ENCODE data around the gene MXRA8. TPM values are rescaled to one million over a fixed set of nuclear protein-coding genes. Genes with fewer than 3 reads are reported as not detected.

MXRA8 gene
- total RNA-seq, 2 experiments from 2014 or later, result 1.6 to 2.9 TPM

GRCh38 chr1:1306661-1307260 lies 51.6 kb downstream of the MXRA8 start:
- TF ChIP-seq, protein P1, sequence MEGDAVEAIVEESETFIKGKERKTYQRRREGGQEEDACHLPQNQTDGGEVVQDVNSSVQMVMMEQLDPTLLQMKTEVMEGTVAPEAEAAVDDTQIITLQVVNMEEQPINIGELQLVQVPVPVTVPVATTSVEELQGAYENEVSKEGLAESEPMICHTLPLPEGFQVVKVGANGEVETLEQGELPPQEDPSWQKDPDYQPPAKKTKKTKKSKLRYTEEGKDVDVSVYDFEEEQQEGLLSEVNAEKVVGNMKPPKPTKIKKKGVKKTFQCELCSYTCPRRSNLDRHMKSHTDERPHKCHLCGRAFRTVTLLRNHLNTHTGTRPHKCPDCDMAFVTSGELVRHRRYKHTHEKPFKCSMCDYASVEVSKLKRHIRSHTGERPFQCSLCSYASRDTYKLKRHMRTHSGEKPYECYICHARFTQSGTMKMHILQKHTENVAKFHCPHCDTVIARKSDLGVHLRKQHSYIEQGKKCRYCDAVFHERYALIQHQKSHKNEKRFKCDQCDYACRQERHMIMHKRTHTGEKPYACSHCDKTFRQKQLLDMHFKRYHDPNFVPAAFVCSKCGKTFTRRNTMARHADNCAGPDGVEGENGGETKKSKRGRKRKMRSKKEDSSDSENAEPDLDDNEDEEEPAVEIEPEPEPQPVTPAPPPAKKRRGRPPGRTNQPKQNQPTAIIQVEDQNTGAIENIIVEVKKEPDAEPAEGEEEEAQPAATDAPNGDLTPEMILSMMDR (IDR thresholded peaks at IDR 0.05), result no peak
- Mint-ChIP-seq H3K9me3 (no peaks in the 10 kb centered on the region), H3K4me3 (peak overlapping the region; percentile 92), H3K4me1 (ENCODE audit: low read depth) (peaks cover 25% of the 10 kb centered on the region), H3K27ac (peak overlapping the region; percentile 87), H3K36me3 (ENCODE audit: low read depth) (peaks cover 16% of the 10 kb centered on the region), H3K27me3 (no peaks in the 10 kb centered on the region)
- intact Hi-C loops (cut with DNase I, micrococcal nuclease), result loop anchor here (5.0 to 10.0 kb wide), 4 partner anchors 68 to 272 kb away; partner anchors contain the start of genes AURKAIP1 (in 1 of the 2) and C1orf159 (in 1 of the 2)
- POLR2A ChIA-PET, result interaction anchor here (1.8 kb wide), 1 partner anchor 69 kb away, joined by 5 read pairs; the partner anchor contains the start of gene AURKAIP1
- peaks cover 46% of the 10 kb centered on the region for H3K4me1 ChIP-seq (ENCODE audit: insufficient read depth, low read length)
- H3K27me3 ChIP-seq (ENCODE audit: control insufficient read depth in 1 of 2, insufficient read depth in 2 of 2, low read length in 2 of 2), result no peaks in the 10 kb centered on the region
- peak overlapping the region; percentile 70 for H3K4me3 ChIP-seq (ENCODE audit: low read length)
- no peaks in the 10 kb centered on the region for H3K9me3 ChIP-seq (ENCODE audit: control insufficient read depth in 1 of 2, insufficient read depth in 1 of 2, low read length in 2 of 2)
- peaks cover 18% of the 10 kb centered on the region for H3K36me3 ChIP-seq (ENCODE audit: insufficient read depth, low read length)
- DNase-seq (peak in 2 of 14 experiments; percentile 6 to 52), ATAC-seq (ENCODE audit: poor library complexity) (no peak)
- H3K27ac ChIP-seq (ENCODE audit: low read depth in 1 of 2, low read length in 2 of 2), result no peak overlapping the region
- CTCF ChIA-PET, result interaction anchor here (1.4 kb wide), 1 partner anchor 184 kb away, joined by 4 read pairs; no protein-coding TSS in a partner anchor

DNA sequence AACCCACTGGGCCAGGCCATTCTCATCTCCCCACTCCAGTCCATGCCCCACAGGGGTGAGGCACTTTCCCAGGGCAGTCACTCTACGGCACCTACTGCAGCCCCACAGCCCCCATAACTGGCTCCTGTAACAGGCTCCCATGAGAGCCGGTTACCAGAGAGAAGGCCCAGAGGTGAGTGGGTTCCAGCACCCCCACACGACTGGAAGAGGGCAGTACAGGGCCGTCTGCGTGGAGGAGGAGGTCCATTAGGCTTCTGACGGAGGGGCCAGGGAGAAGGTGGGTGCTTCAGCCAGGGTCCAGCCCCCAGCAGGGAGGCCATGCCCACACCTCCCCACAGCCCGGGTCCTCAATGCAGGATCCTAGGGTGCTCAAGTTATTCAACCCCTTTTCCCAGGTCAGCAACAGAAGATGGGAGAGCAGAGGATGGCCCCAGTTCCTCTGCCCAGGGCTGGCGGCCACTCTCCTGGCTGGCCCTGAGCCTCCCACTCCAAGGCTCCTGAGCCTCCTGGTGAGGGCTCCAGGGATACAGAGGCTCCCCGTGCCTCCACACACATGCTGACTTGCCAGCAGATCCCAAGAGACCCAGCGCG lies 52.2 kb downstream of the MXRA8 start:
- ChIA-PET POLR2A (interaction anchor here (0.6 to 1.8 kb wide), 2 partner anchors 69 to 209 kb away, joined by 4 to 5 read pairs; partner anchors contain the start of gene AURKAIP1), CTCF (interaction anchor here (1.2 to 1.4 kb wide), 2 partner anchors 184 kb away, joined by 4 read pairs; no protein-coding TSS in a partner anchor)
- peaks cover 12% of the 10 kb centered on the region for H3K36me3 ChIP-seq (ENCODE audit: insufficient read depth, low read length)
- intact Hi-C loops (cut with DNase I, micrococcal nuclease), result loop anchor here (5.0 to 10.0 kb wide), 4 partner anchors 69 to 271 kb away; partner anchors contain the start of genes AURKAIP1 (in 1 of the 2) and C1orf159 (in 1 of the 2)
- no peak for ATAC-seq (ENCODE audit: poor library complexity)
- Mint-ChIP-seq H3K4me3 (peak overlapping the region; percentile 92), H3K27me3 (no peaks in the 10 kb centered on the region), H3K27ac (peak overlapping the region; percentile 87), H3K36me3 (ENCODE audit: low read depth) (peaks cover 13% of the 10 kb centered on the region), H3K9me3 (no peaks in the 10 kb centered on the region), H3K4me1 (ENCODE audit: low read depth) (peaks cover 25% of the 10 kb centered on the region)
- TF ChIP-seq, protein P1 (IDR thresholded peaks at IDR 0.05), result no peak
- peak overlapping the region; percentile 2 to 29 for H3K27ac ChIP-seq (ENCODE audit: low read depth in 1 of 2, low read length in 2 of 2)
- H3K9me3 ChIP-seq (ENCODE audit: control insufficient read depth in 1 of 2, insufficient read depth in 1 of 2, low read length in 2 of 2), result no peaks in the 10 kb centered on the region
- no peaks in the 10 kb centered on the region for H3K27me3 ChIP-seq (ENCODE audit: control insufficient read depth in 1 of 2, insufficient read depth in 2 of 2, low read length in 2 of 2)
- H3K4me3 ChIP-seq (ENCODE audit: low read length), result peak overlapping the region; percentile 70
- peaks cover 46% of the 10 kb centered on the region for H3K4me1 ChIP-seq (ENCODE audit: insufficient read depth, low read length)
- DNase-seq, result peak in 1 of 14 experiments; percentile 51

- TF ChIP-seq, protein P1 (IDR thresholded peaks at IDR 0.05), result no peak
- intact Hi-C loops (cut with DNase I, micrococcal nuclease), result loop anchor here (2.0 to 10.0 kb wide), 5 partner anchors 67 to 271 kb away; partner anchors contain the start of genes AURKAIP1 (in 1 of the 2) and C1orf159 (in 1 of the 2)
- H3K9me3 Mint-ChIP-seq, result no peaks in the 10 kb centered on the region
- H3K4me1 Mint-ChIP-seq (ENCODE audit: low read depth), result peaks cover 21% of the 10 kb centered on the region
- ChIA-PET POLR2A (interaction anchor here (0.6 to 0.9 kb wide), 3 partner anchors 50 to 208 kb away, joined by 3 to 5 read pairs (median 4); partner anchors contain the start of gene AURKAIP1), CTCF (interaction anchor here (0.9 to 1.2 kb wide), 2 partner anchors 183 to 242 kb away, joined by 3 to 4 read pairs; no protein-coding TSS in a partner anchor)
- Histone ChIP-seq H3K27ac (ENCODE audit: low read depth in 1 of 2, low read length in 2 of 2) (peak overlapping the region; percentile 2 to 29), H3K4me1 (ENCODE audit: insufficient read depth, low read length) (peaks cover 46% of the 10 kb centered on the region), H3K27me3 (ENCODE audit: control insufficient read depth in 1 of 2, insufficient read depth in 2 of 2, low read length in 2 of 2) (no peaks in the 10 kb centered on the region), H3K36me3 (ENCODE audit: insufficient read depth, low read length) (peaks cover 8% of the 10 kb centered on the region), H3K9me3 (ENCODE audit: control insufficient read depth in 1 of 2, insufficient read depth in 1 of 2, low read length in 2 of 2) (no peaks in the 10 kb centered on the region), H3K4me3 (ENCODE audit: low read length) (peak overlapping the region; percentile 42)
- no peaks in the 10 kb centered on the region for H3K27me3 Mint-ChIP-seq
- peak overlapping the region; percentile 87 for H3K27ac Mint-ChIP-seq
- ATAC-seq (ENCODE audit: poor library complexity) (peak; percentile 34), DNase-seq (peak; percentile 44 to 87 (median 72))
- H3K4me3 Mint-ChIP-seq, result peak overlapping the region; percentile 92
- peaks cover 13% of the 10 kb centered on the region for H3K36me3 Mint-ChIP-seq (ENCODE audit: low read depth)
Observed at GRCh38 chr1:1305300-1306069, 52.9 kb downstream of the MXRA8 start.
